Ovary (tissue), 3 donors: ENCODE results near the gene WASL.

Experiments used
- EP300 ChIP-seq: sonication (generic); formaldehyde crosslinking; IDR thresholded peaks from one replicate; pipeline ENCODE4 v1.6.1; 2017; ENCODE audit warnings: antibody characterized with exemption
- POLR2A ChIP-seq: fragments of 450-650 bp; IDR thresholded peaks from one replicate; pipeline ENCODE4 v1.6.1; 2017; ENCODE audit warnings: antibody characterized with exemption, mild to moderate bottlenecking, moderate library complexity
- TF ChIP-seq, protein P1 (sequence below), 3 donors: fragments of 450-650 bp in 2 of 3; fragments of 200-600 bp in 1 of 3; IDR thresholded peaks; one replicate each; pipeline versions ENCODE4 v1.5.1 to v1.8.0; 2016 to 2022; ENCODE audit warnings: antibody characterized with exemption in 3 of 3, mild to moderate bottlenecking in 1 of 3
- donor health status: DM: no; HTN: no; CAD: no.

DNA sequence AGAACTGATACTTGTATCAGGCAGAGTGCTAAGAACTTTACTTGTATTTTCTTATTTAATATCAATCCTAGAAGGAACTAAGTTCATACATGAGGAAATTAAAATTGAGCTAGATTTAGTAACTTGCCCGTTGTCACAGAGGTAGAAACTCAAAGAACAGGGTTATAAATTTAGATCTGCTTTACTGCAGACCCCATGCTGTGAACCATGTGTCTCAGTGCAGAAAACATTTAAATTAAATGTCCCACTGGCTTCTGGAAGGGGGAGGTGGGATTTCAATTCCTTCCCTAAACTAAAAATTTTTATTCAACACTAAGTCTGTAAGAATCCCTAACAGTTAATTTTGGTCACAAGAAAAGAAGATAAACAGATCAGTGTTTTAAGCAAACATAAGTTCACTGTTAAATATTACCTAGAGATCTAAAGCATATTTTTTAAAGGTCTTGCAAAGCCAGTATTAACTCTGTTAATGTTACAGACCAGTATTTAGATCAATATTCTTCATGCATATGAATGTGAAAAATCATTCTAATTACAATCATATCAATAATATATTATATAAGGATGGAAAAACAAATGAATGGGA, 23.1 kb downstream of the WASL start:
- TF ChIP-seq, protein P1, sequence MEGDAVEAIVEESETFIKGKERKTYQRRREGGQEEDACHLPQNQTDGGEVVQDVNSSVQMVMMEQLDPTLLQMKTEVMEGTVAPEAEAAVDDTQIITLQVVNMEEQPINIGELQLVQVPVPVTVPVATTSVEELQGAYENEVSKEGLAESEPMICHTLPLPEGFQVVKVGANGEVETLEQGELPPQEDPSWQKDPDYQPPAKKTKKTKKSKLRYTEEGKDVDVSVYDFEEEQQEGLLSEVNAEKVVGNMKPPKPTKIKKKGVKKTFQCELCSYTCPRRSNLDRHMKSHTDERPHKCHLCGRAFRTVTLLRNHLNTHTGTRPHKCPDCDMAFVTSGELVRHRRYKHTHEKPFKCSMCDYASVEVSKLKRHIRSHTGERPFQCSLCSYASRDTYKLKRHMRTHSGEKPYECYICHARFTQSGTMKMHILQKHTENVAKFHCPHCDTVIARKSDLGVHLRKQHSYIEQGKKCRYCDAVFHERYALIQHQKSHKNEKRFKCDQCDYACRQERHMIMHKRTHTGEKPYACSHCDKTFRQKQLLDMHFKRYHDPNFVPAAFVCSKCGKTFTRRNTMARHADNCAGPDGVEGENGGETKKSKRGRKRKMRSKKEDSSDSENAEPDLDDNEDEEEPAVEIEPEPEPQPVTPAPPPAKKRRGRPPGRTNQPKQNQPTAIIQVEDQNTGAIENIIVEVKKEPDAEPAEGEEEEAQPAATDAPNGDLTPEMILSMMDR (IDR thresholded peaks at IDR 0.05) = no peak
- TF ChIP-seq EP300 (no peak), POLR2A (no peak)
